CD4-positive, alpha-beta T cell treated with Interferon alpha-2 for 1 hour (primary cell): ENCODE data around the gene DNAAF8.

ENCODE experiments used
- DNase-seq, 2 donors: peaks; one replicate each; pipeline ENCODE4 v3.0.0-alpha.2; 2020 to 2022

Gene DNAAF8

DNA sequence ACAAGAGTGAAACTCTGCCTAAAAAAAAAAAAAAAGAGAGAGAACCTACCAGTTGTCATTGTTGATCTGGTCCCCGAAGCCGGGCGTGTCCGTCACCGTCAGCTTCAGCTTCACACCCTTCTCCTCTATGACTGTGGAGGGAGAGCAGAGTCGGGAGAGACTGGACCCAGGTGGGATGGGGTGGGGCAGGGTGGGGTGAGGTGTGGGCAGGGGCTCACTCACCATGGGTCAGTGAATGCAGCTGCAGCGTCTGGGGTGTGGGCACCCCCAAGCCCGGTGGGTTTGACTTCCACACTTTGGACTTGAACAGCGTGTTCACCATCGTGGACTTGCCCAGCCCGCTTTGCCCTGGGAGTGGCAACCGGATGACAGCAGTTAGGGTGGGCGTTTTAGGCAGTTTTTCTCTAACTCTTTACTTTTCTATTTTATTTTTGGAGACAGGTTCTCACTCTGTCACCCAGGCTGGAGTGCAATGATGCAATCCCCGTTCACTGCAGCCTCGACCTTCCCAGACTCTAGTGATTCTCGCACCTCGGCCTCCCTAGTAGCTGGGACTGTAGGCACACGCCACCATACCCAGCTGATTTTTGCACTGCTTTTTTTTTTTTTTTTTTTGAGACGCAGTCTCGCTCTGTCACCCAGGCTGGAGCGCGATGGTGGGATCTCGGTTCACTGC, 51.6 kb downstream of the DNAAF8 start:
- DNase-seq = no peak

DNA sequence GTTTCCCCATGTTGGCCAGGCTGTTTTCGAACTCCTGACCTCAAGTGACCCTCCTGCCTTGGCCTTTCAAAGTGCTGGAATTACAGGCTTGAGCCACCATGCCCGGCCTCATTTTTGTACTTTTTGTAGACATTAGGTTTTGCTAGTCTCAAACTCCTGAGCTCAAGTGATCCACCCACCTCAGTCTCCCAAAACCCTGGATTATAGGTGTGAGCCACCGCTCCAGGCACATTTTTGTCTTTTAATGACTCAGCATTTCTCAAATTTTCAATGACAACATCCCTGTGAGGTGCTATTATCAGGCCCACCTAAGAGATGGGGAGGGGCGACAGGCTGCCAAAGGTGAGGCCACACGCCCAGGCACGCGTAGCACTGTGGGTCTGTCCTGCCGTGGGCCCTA, 52.7 kb downstream of the DNAAF8 start:
- no peak for DNase-seq

DNA sequence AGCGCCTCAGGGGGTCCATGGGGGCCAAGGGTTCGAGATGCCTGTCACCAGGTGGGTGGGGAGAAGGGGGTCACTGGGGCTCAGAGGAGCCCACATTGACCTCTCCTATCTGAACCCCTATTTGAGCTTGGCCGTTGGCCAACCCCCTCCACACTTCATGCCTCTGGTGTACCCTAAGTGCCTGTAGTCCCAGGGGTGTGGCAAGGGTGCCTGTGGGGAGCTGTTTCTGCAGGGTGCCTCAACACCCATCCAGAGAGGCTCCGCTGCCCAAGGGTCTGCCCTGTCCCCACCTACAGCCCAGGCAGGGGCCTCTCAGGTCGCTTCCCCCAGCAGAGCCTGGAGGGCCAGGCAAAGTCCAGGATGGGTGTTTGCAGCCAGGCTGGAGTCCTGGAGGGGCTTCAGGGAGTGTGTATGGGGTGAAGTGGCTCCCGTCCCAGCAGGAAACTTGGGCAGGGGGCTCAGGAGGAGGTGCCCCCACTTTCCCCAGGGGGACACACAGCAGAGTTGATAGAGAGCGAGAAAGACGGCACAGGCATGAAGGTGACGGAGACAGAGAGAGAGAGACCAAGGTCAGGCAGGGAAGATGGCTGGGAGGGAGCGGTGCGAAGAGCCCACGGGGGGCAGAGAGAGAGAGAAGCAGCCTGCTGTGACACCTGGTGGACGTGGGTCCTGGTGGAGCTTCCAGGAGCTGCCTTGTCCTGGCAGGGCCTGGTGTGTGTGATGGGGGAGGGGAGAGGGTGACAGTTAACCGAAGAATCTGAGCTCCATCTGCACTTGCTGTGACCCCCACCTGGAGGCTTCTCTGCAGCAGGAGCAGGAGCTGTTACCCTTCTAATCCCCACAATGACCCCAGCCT, 53.5 kb downstream of the DNAAF8 start, which contains the start of gene SEPTIN12:
Gene SEPTIN12, minus strand, starts transcription at position 719 of the 856 bp plus-strand sequence. Its CDS starts 700 bp downstream, at position 19.
- DNase-seq = no peak

DNA sequence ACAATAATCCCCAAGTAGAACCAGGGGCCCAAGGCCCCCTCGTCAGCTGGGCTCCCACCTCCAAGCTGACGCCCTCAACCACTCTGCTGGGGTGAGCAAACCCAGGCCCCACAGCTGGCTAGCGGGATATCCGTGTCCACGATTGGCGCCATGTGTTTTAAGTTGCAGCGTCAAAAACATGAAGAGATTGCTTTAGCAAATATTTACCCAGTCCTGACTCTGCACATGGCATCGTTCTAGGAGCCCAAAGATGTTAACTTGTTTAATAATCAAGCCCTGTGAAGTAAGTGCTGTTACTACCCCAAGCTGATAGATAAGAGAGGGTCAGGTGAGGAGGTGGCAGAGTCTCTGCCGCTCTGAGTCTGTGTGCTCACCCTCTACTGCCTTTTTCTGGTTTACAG, 54.2 kb downstream of the DNAAF8 start:
- no peak for DNase-seq

DNA sequence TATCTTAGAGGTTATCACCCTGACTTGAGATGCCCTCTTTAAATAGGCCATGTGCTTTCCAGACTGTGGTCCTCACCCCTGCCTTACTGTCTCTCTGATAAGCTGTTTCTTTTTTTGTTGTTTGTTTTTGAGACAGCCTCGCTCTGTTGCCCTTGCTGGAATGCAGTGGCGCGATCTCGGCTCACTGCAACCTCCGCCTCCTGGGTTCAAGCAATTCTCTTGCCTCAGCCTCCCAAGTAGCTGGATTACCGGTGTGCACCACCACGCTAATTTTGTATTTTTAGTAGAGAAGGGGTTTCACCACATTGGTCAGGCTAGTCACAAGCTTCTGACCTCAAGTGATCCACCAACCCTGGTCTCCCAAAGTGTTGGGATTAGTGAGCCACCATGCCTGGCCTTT, 54.6 kb downstream of the DNAAF8 start:
- DNase-seq = no peak

DNA sequence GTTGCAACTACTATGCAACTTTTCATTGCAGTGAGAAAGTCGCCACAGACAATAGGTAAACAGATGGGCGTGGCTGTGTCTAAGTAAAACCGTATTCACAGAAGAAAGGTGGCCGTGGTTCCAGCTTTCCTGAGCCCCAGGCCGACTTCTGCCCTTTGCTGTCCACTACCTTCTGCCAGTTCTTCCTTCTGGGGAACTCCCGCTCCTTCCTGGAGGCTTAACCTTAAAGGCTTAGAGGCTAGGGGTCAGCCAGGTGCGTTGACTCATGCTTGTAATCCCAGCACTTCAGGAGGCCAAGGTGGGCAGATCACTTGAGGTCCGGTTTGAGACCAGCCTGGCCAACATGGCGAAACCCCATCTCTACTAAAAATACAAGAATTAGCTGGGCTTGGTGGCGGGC, 55.9 kb downstream of the DNAAF8 start:
- DNase-seq = no peak

DNA sequence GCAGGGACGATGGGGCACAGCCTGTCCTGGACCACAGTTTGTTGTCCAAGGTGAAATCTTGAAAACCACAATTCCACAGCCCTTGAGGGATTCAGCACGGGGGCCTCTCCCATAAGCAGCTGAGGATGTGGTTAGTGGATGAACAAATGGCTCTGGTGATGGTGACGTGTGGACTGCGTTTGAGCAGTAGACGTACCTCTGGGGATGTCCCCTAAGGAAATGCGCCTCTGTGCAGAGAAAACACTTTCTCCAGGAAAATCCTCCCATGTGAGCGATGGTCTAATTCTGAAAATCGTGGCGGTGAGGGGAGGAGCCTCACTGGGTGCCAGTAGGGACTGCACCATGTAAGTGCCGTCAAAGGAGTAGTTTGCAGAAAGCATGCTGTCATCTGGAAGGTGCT, 56.5 kb downstream of the DNAAF8 start:
- DNase-seq = no peak

DNA sequence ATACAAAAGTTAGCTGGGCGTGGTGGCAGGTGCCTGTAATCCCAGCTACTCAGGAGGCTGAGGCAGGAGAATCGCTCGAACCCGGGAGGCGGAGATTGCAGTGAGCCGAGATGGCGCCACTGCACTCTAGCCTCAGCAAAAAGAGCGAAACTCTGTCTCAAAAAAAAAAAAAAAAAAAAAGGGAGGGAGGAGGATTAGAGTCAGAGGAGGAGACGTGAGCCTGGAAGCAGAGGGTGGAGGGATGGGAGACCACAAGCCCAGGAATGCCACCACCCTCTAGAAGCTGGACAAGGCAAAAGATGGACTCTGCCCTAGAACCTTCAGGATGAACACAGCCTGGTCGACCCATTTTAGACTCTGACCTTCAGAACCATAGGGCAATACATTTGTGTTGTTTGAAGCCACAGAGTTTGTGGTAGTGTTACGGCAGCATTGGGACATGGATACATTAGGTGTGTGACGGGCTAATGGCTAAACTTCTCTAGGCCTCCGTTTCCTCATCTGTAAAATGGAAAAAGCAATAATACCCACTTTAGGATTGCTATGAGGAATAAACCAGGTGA, 58.7 kb downstream of the DNAAF8 start:
- no peak for DNase-seq

DNA sequence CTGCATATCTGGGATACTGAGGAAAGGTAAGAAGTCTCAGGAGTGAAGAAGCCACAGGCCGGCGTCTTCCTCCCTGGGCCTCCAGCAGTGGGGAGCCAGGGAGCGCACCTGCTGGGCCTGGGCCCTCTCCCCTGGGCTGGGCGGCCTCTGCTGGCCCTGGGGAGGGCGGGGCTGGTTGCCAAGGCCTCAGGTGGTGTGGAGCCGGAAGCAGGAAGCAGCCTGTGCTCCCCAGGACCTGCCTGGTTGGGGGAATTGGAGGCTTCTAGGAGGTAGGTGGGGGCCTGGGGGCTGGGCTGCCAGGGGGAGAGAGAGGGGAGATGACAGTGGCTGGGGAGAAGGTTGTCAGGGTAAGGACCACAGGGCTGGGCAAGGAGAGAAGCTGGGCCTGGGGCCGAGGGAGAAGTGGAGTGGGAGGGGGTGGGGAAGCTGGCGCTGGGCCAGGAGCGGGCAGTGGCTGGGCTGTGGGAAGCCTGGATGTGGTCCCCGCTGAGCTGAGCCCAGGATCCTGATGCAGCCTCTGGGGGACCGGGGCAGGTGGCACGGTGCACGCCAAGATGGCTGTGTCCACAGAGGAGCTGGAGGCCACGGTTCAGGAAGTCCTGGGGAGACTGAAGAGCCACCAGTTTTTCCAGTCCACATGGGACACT, 61.0 kb downstream of the DNAAF8 start, which contains the start of gene SMIM22:
Gene SMIM22, plus strand, starts transcription at position 189 of the 647 bp plus-strand sequence. Its CDS starts 366 bp downstream, at position 555.
- no peak for DNase-seq

DNA sequence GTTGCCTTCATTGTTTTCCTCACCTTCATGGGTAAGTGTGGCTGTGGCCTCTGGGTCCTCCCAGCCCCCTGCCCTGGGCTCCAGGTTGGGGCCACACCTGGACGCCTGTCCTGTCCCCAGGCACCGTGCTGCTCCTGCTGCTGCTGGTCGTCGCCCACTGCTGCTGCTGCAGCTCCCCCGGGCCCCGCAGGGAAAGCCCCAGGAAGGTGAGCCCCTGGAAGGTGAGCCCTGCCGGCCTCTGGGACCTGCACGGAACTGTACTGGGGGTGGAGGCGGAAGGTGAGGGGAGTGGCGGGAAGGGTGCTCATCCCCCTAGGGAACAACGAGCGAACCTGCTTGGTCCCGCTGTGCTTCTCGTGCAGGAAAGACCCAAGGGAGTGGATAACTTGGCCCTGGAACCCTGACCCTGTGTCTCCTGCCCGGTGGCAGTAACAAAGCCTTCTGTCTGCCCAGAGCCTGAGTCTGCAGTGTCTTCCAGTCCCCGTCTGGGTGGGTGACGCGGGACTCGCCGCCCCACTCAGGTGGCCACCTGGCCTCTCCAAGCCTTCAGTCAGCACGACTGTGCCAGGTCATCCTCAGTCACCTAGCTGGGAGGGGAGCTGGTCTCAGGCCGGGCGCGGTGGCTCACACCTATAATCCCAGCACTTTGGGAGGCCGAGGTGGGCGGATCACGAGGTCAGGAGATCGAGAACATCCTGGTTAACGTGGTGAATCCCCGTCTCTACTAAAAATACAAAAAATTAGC, 61.7 kb downstream of the DNAAF8 start:
- no peak for DNase-seq

DNA sequence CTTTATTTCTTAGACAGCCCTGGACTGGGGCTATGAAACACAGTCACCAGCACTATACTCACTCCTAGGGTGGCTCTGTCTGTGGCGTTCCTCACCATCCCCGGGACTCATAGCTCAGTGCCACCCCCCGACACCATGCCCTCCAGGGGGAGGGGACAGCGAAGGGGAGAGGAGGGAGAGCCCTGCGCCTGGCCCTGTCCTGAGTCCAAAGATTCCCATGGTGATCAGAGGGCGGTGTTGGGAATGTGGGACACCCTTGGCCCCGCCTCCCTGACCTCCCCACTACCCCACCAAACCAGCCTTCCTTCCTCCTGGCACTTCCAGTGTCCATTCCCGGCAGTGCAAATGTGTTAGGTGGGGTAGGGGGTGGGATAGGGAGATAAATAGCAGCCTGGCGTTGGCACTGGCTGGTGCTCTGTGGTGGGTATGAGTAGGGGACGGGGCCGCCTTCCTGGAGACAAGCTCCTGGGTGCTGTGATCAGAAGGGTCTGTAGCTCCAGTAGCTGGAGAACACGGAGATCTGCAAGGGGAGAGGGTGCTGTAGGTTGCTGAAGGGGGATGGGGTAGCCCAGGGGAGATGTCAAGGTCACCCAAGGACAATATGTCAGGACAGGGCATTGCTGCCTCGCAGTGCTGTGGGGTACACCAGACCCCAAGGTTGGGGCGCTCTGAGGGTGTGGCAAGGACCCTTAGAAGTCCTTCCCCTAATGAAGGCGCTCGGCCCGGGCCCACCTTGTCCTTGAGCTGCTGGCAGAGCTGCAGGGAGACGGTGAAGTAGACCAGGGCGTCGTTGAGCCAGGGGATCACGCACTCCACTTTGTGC, 62.9 kb downstream of the DNAAF8 start:
- no peak for DNase-seq

DNA sequence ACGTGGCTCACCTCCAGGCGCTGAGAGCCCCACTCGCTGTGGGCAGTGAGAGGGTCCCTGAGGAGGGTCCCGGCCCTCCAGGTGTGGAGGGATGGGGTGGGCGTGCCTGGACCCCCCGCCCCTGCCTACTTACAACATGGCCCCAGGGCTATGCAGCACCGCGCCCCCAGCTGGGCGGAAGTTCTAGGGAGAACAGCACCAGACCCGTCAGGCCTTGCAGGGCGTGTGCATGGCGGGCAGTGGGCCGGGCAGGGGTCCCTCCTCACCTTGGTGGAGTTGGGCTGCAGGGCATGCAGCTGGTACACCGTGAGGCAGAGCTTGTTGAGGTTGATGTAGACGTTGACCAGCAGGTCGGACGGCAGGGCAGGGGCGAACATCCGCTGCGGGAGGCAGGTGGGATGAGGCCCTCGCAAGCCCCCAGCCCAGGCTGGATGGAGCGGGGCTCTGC, 63.5 kb downstream of the DNAAF8 start:
- DNase-seq = no peak

DNA sequence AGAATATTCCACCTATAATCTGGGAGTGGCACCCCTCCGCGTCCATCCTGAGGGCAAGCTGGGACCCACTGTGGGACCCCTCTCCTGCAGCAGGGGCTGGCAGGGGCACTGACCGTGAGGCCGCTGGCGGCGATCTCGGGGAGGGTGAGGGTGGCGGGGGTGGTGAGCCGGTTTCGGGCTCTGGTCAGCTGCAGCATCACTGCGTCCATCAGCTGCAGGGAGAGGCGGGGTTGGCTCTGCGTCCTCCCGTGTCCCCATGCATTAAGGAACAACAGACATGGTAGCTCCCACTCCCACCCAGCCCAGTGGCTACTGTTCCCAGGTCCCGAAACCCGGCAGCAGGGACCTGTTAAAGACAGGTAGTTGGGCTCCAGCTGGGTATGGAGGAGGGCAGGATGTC, 64.1 kb downstream of the DNAAF8 start:
- DNase-seq = no peak
